G401 (cell line): Measurements from ENCODE around the gene VWA1. TPM values are rescaled to one million over a fixed set of nuclear protein-coding genes. Genes with fewer than 3 reads are reported as not detected.

Source experiments
- total RNA-seq: library from RNA; depleted of rRNA; stranded (reverse); fragments of >200 nt; shearing (Covaris generic); gene quantifications from 2 replicates; pipeline ENCODE4 v1.2.3, GENCODE V29; 2014; rRNA removed

The VWA1 gene
- total RNA-seq, 1 experiment from 2014 or later, result 26.8 TPM

Other genes with a start within 250 kb of the VWA1 start
- 1.2 TPM in 1 of 2 replicates, not detected in the other for gene TNFRSF18, start 229.1 kb upstream of the VWA1 start, total RNA-seq
- gene TNFRSF4, start 221.5 kb upstream of the VWA1 start, total RNA-seq, result not detected in 2 replicates
- 92.4 and 99.1 TPM in 2 replicates for gene SDF4, start 203.7 kb upstream of the VWA1 start, total RNA-seq
- gene B3GALT6, start 203.5 kb upstream of the VWA1 start, total RNA-seq, result 38.4 and 44.3 TPM in 2 replicates
- gene C1QTNF12, start 189.0 kb upstream of the VWA1 start, total RNA-seq, result 5.1 and 13.3 TPM in 2 replicates
- 88.4 and 102 TPM in 2 replicates for gene UBE2J2, start 161.8 kb upstream of the VWA1 start, total RNA-seq
- 0.71 and 1.2 TPM in 2 replicates for gene SCNN1D, start 155.3 kb upstream of the VWA1 start, total RNA-seq
- 23.6 and 33.8 TPM in 2 replicates for gene ACAP3, start 127.8 kb upstream of the VWA1 start, total RNA-seq
- 66.7 and 84.9 TPM in 2 replicates for gene PUSL1, start 127.1 kb upstream of the VWA1 start, total RNA-seq
- 107 and 109 TPM in 2 replicates for gene INTS11, start 111.0 kb upstream of the VWA1 start, total RNA-seq
- gene CPTP, start 110.9 kb upstream of the VWA1 start, total RNA-seq, result 22.5 and 23.5 TPM in 2 replicates
- 0.14 TPM in 1 of 2 replicates, not detected in the other for gene TAS1R3, start 104.4 kb upstream of the VWA1 start, total RNA-seq
- gene DVL1, start 86.3 kb upstream of the VWA1 start, total RNA-seq, result 66.4 and 70.2 TPM in 2 replicates
- 23.0 and 26.7 TPM in 2 replicates for gene MXRA8, start 77.1 kb upstream of the VWA1 start, total RNA-seq
- gene AURKAIP1, start 60.5 kb upstream of the VWA1 start, total RNA-seq, result 210 and 263 TPM in 2 replicates
- gene CCNL2, start 36.4 kb upstream of the VWA1 start, total RNA-seq, result 79.4 and 105 TPM in 2 replicates
- gene MRPL20, start 28.4 kb upstream of the VWA1 start, total RNA-seq, result 60.9 and 75.0 TPM in 2 replicates
- gene ANKRD65, start 14.4 kb upstream of the VWA1 start, total RNA-seq, result 0.43 and 0.54 TPM in 2 replicates
- gene ATAD3C, start 14.0 kb downstream of the VWA1 start, total RNA-seq, result 0.14 TPM in 1 of 2 replicates, not detected in the other
- gene ATAD3B, start 36.1 kb downstream of the VWA1 start, total RNA-seq, result 73.1 and 102 TPM in 2 replicates
- 88.6 and 111 TPM in 2 replicates for gene ATAD3A, start 76.5 kb downstream of the VWA1 start, total RNA-seq
- 1.1 TPM in 1 of 2 replicates, not detected in the other for gene TMEM240, start 104.9 kb downstream of the VWA1 start, total RNA-seq
- gene SSU72, start 139.2 kb downstream of the VWA1 start, total RNA-seq, result 145 and 169 TPM in 2 replicates
- gene FNDC10, start 164.4 kb downstream of the VWA1 start, total RNA-seq, result 1.2 and 6.8 TPM in 2 replicates
- 37.1 and 63.9 TPM in 2 replicates for gene MIB2, start 179.8 kb downstream of the VWA1 start, total RNA-seq
- 1.1 and 1.3 TPM in 2 replicates for gene MMP23B, start 196.5 kb downstream of the VWA1 start, total RNA-seq
- 7.5 and 12.9 TPM in 2 replicates for gene CDK11B, start 223.3 kb downstream of the VWA1 start, total RNA-seq